Upper lobe of right lung (tissue), 1 donor: ENCODE data around the gene HERC6. TPM values are rescaled to one million over a fixed set of nuclear protein-coding genes. Genes with fewer than 3 reads are reported as not detected.
A peak's percentile ranks its signal among the peaks of the same experiment; 100 is the strongest.

Experiments used
- ATAC-seq: fragments of 200-7000 bp; cut with Tn5 transposase; one replicate; pipeline ENCODE4 v1.9.1; 2020; ENCODE audit warnings: mild to moderate bottlenecking, moderate library complexity
- DNase-seq: peaks from one replicate; pipeline ENCODE4 v3.0.0-alpha.2; 2020
- H3K27ac ChIP-seq: fragments of 200-600 bp; one replicate; pipeline ENCODE4 v1.8.0; 2022
- H3K27me3 ChIP-seq: fragments of 200-600 bp; one replicate; pipeline ENCODE4 v1.8.0; 2022; ENCODE audit warnings: mild to moderate bottlenecking
- H3K36me3 ChIP-seq: fragments of 200-600 bp; one replicate; pipeline ENCODE4 v1.8.0; 2022
- H3K4me1 ChIP-seq: fragments of 200-600 bp; one replicate; pipeline ENCODE4 v1.8.0; 2022
- H3K4me3 ChIP-seq: fragments of 200-600 bp; one replicate; pipeline ENCODE4 v1.8.0; 2022; ENCODE audit warnings: mild to moderate bottlenecking
- H3K9me3 ChIP-seq: fragments of 200-600 bp; one replicate; pipeline ENCODE4 v1.8.0; 2022
- intact Hi-C: fragments of 100-400 bp; cut with DNase I; formaldehyde crosslinking; loops from one replicate; pipeline ENCODE4 v1.11.0; 2022
- total RNA-seq: library from RNA; stranded (reverse); fragmentation: NEBNext Ultra II Directional; extraction: Animal tissue kit (Norgen Biotek cat#: 25700); gene quantifications from one replicate; pipeline ENCODE4 v1.2.1, GENCODE V29; 2021
- TF ChIP-seq, protein P1 (sequence below): fragments of 200-600 bp; IDR thresholded peaks from one replicate; pipeline ENCODE4 v1.8.0; 2022; ENCODE audit warnings: antibody characterized with exemption
- donor health status: DM: no; HTN: yes; CAD: no; lungs with severe emphysema.

Gene HERC6
- total RNA-seq, 1 donor from 2014 or later: 13.0 TPM

DNA sequence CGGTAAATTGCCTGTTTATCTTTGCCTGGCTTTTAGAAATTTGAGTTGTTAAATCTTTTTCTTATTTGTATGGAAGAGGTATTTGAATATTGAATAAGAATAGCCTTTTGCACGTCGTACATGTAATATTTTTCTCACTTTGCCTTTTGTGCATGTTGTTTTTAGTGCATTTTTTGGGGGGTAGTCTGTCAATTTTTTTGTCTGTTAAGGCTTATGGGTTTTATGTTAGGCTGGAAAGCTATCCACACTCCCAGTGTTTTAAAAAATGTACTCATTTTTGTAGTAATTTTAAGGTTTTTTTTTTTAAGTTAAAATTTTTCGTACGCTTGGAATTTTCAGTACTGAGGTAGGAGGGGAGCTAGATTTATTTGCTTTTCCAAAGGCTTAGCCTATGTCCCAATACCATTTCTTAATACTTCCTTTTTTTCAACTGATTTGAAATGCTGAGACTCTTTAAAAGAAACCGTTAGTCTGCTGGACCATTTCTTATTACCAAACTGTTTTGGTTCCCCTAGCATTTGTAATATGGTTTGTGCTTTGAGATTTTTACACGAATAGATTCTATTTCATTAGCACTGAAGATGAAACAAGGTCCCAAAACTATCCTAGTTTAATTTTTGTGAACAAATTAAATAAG lies 79.6 kb downstream of the HERC6 start:
- DNase-seq (no peak), ATAC-seq (no peak)
- H3K27me3 ChIP-seq: no peaks in the 10 kb centered on the region
- no peak overlapping the region for H3K27ac ChIP-seq
- no peaks in the 10 kb centered on the region for H3K9me3 ChIP-seq
- TF ChIP-seq, protein P1, sequence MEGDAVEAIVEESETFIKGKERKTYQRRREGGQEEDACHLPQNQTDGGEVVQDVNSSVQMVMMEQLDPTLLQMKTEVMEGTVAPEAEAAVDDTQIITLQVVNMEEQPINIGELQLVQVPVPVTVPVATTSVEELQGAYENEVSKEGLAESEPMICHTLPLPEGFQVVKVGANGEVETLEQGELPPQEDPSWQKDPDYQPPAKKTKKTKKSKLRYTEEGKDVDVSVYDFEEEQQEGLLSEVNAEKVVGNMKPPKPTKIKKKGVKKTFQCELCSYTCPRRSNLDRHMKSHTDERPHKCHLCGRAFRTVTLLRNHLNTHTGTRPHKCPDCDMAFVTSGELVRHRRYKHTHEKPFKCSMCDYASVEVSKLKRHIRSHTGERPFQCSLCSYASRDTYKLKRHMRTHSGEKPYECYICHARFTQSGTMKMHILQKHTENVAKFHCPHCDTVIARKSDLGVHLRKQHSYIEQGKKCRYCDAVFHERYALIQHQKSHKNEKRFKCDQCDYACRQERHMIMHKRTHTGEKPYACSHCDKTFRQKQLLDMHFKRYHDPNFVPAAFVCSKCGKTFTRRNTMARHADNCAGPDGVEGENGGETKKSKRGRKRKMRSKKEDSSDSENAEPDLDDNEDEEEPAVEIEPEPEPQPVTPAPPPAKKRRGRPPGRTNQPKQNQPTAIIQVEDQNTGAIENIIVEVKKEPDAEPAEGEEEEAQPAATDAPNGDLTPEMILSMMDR: no peak
- peaks cover 5% of the 10 kb centered on the region for H3K4me1 ChIP-seq
- intact Hi-C loops: no loop called here
- peaks cover 5% of the 10 kb centered on the region for H3K36me3 ChIP-seq
- H3K4me3 ChIP-seq: peak overlapping the region; percentile 74

DNA sequence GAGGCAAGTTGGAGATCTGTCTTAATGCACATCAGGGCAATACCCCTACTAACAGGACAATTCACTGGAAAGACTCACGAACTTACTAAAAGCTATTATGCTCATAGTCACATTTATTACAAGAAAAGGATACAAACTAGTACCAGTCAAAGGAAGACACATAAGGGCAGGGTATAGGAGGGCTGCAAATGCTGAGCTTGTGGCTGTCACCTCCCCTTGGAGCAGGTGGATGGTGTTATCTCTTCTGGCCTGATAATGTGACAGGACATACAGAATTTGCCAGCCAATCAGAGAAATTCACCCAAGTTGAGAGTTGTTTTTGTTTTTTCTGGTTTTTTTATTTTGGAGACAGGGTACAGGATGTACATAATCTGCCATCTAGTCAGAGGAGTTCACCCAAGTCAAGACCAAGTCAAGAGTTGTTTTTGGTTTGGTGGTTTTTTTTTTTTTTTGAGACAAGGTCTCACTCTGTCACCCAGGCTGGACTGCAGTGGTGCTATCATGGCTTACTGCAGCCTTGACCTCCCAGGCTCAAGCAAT lies 87.1 kb downstream of the HERC6 start:
- DNase-seq: no peak
- TF ChIP-seq, protein P1: no peak
- intact Hi-C loops: no loop called here
- Histone ChIP-seq H3K4me1 (no peaks in the 10 kb centered on the region), H3K36me3 (peaks cover 43% of the 10 kb centered on the region), H3K9me3 (no peaks in the 10 kb centered on the region), H3K4me3 (no peak overlapping the region), H3K27ac (no peak overlapping the region), H3K27me3 (no peaks in the 10 kb centered on the region)
- ATAC-seq: no peak

DNA sequence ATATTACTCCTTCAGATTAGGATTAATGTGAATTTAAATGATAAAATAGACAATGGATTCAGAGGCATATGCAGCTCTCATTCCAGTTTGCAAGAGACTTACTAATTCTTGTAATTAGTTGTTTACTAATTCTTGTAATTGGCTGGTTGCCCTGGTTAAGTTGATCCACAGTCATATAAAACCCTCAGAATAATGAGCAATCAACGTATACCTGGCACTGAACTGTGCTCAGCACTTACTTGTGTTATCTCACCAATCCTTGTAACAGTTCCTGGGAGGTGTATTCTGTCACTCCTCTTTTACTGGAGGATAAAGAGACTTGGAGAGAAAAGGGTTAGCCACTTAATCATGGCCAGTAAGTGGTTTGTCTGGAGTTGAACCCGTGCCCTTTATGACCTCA lies 88.7 kb downstream of the HERC6 start:
- no peak for ATAC-seq
- H3K36me3 ChIP-seq: peaks cover 41% of the 10 kb centered on the region
- H3K27ac ChIP-seq: no peak overlapping the region
- H3K9me3 ChIP-seq: no peaks in the 10 kb centered on the region
- H3K27me3 ChIP-seq: no peaks in the 10 kb centered on the region
- TF ChIP-seq, protein P1: no peak
- intact Hi-C loops: no loop called here
- no peaks in the 10 kb centered on the region for H3K4me1 ChIP-seq
- no peak for DNase-seq
- no peak overlapping the region for H3K4me3 ChIP-seq

DNA sequence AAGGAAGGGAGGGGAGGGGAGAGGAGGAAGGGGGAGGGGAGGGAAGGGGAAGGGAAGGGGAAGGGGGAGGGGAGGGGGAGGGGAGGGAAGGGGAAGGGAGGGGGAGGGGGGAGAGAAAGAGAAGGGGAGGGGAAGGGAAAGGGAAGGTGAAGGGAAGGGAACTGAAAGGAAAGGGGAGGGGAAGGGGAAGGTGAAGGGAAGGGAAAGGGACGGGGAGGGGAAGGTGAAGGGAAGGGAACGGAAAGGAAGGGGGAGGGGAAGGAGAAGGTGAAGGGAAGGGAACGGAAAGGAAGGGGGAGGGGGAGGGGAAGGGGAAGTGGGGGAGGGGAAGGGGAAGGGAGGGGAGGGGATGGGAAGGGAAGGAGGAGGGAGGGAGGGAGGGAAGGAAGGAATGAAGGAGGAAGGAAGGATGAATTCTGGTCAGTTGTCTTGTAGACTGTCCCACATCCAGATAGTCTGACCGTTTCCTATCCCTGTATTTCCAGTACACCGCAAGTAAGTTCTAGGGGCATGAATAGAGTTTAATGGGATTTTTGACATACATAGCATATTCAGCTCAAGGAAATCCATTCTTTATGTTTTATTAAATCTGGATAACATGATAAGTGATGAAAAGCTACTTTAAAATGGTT lies 98.7 kb downstream of the HERC6 start:
- no peak overlapping the region for H3K27ac ChIP-seq
- no peak overlapping the region for H3K4me3 ChIP-seq
- peaks cover 11% of the 10 kb centered on the region for H3K36me3 ChIP-seq
- H3K9me3 ChIP-seq: no peaks in the 10 kb centered on the region
- TF ChIP-seq, protein P1: no peak
- no peaks in the 10 kb centered on the region for H3K4me1 ChIP-seq
- no peak for DNase-seq
- no peaks in the 10 kb centered on the region for H3K27me3 ChIP-seq
- intact Hi-C loops: no loop called here
- ATAC-seq: no peak

DNA sequence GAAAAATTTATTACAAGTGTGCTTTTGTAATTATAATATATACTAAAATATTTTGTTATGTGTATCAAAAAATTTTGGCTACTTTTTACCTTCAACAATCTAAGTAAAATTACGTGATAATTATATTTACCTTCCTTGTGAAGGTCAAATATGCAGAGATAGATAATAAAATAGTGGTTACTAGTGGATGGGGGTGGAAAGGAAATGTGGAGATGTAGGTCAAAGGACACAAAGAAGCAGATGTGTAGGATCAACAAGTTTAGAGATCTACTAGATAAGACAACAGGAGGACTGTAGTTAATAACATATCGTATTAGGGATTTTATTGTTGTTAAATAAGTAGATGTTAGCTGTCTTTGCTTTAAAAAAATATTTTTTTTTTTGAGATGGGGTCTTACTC lies 99.6 kb downstream of the HERC6 start:
- DNase-seq (no peak), ATAC-seq (no peak)
- TF ChIP-seq, protein P1: no peak

More for the DNA sequence above, 99.6 kb downstream of the HERC6 start:
- H3K9me3 ChIP-seq: no peaks in the 10 kb centered on the region
- H3K36me3 ChIP-seq: peaks cover 4% of the 10 kb centered on the region
- no peaks in the 10 kb centered on the region for H3K27me3 ChIP-seq
- intact Hi-C loops: no loop called here
- no peaks in the 10 kb centered on the region for H3K4me1 ChIP-seq
- no peak overlapping the region for H3K4me3 ChIP-seq
- H3K27ac ChIP-seq: no peak overlapping the region
